WTC11 (cell line): ENCODE data around the gene TANGO6. TPM values are rescaled to one million over a fixed set of nuclear protein-coding genes. Genes with fewer than 3 reads are reported as not detected.

Experiments used
- ATAC-seq: fragments of 200-7000 bp; cut with Tn5 transposase; 2 replicates; pipeline ENCODE4 v1.10.0; 2021; ENCODE audit warnings: mild to moderate bottlenecking, moderate library complexity
- CTCF ChIA-PET: fragments of 300-600 bp; sonication (Branson Sonifier 250); formaldehyde crosslinking; loops from one replicate; lab custom pipeline; 2021; ENCODE audit warnings: antibody characterized with exemption; lab: Charles Lee
- POLR2A ChIA-PET: fragments of 350-600 bp; sonication (Branson Sonifier 250); formaldehyde crosslinking; loops from one replicate; lab custom pipeline; 2021; ENCODE audit warnings: antibody characterized with exemption; lab: Charles Lee
- DNase-seq: peaks from one replicate; pipeline ENCODE4 v3.0.0; 2021; ENCODE audit warnings: low spot score
- H3K27ac Mint-ChIP-seq: 2 replicates; pipeline ENCODE4 v1.8.0; 2021; ENCODE audit warnings: mixed read lengths
- H3K27me3 Mint-ChIP-seq: 2 replicates; pipeline ENCODE4 v1.8.0; 2021; ENCODE audit warnings: low read depth, mild to moderate bottlenecking, moderate library complexity, mixed read lengths
- H3K36me3 Mint-ChIP-seq: 2 replicates; pipeline ENCODE4 v1.8.0; 2021; ENCODE audit warnings: mixed read lengths
- H3K4me1 Mint-ChIP-seq: 2 replicates; pipeline ENCODE4 v1.8.0; 2022; ENCODE audit warnings: mixed read lengths
- H3K4me3 Mint-ChIP-seq: 2 replicates; pipeline ENCODE4 v1.8.0; 2021; ENCODE audit warnings: mild to moderate bottlenecking, moderate library complexity, mixed read lengths
- H3K9me3 Mint-ChIP-seq: 2 replicates; pipeline ENCODE4 v1.8.0; 2021; ENCODE audit warnings: mixed read lengths
- AFF4 ChIP-seq: sonication (generic); formaldehyde crosslinking; IDR thresholded peaks from 2 replicates; pipeline ENCODE4 v1.8.1; 2023; ENCODE audit warnings: mild to moderate bottlenecking, missing genetic modification reagents, borderline replicate concordance
- CTCF ChIP-seq: fragments of 200-600 bp; IDR thresholded peaks from 2 replicates; pipeline ENCODE4 v1.8.0; 2022; ENCODE audit warnings: antibody characterized with exemption
- E2F1 ChIP-seq: sonication (generic); formaldehyde crosslinking; IDR thresholded peaks from 2 replicates; pipeline ENCODE4 v1.8.0; 2022; ENCODE audit warnings: mild to moderate bottlenecking, missing genetic modification reagents
- EMX1 ChIP-seq: fragments of 250-450 bp; sonication (Bioruptor Pico); IDR thresholded peaks from 2 replicates; pipeline ENCODE4 v1.8.0; 2021; ENCODE audit warnings: mild to moderate bottlenecking
- FOXJ3 ChIP-seq: sonication (generic); formaldehyde crosslinking; IDR thresholded peaks from 2 replicates; pipeline ENCODE4 v1.9.0; 2021; ENCODE audit warnings: missing genetic modification reagents, mild to moderate bottlenecking, borderline replicate concordance
- GTF2I ChIP-seq: fragments of 250-450 bp; sonication (Bioruptor Pico); conservative IDR thresholded peaks from 2 replicates; pipeline ENCODE4 v1.4.0; 2021; ENCODE audit warnings: mild to moderate bottlenecking
- MAX ChIP-seq: sonication (generic); formaldehyde crosslinking; IDR thresholded peaks from 2 replicates; pipeline ENCODE4 v1.8.0; 2022; ENCODE audit warnings: mild to moderate bottlenecking, missing genetic modification reagents
- NFE2L1 ChIP-seq: sonication (generic); formaldehyde crosslinking; IDR thresholded peaks from 2 replicates; pipeline ENCODE4 v1.8.1; 2023; ENCODE audit warnings: missing genetic modification reagents
- PRDM15 ChIP-seq: sonication (generic); formaldehyde crosslinking; IDR thresholded peaks from 2 replicates; pipeline ENCODE4 v1.8.0; 2022; ENCODE audit warnings: missing genetic modification reagents
- SMAD3 ChIP-seq: sonication (generic); formaldehyde crosslinking; IDR thresholded peaks from 2 replicates; pipeline ENCODE4 v1.8.0; 2022; ENCODE audit warnings: missing genetic modification reagents, mild to moderate bottlenecking, borderline replicate concordance
- ZBTB21 ChIP-seq: sonication (generic); formaldehyde crosslinking; IDR thresholded peaks from 2 replicates; pipeline ENCODE4 v1.8.1; 2023; ENCODE audit warnings: mild to moderate bottlenecking, missing genetic modification reagents, borderline replicate concordance
- ZNF317 ChIP-seq: sonication (generic); formaldehyde crosslinking; IDR thresholded peaks from 2 replicates; pipeline ENCODE4 v1.8.1; 2023; ENCODE audit warnings: low read depth, mild to moderate bottlenecking, moderate library complexity, missing genetic modification reagents, borderline replicate concordance
- ZNF671 ChIP-seq: fragments of 250-450 bp; sonication (Bioruptor Pico); IDR thresholded peaks from 2 replicates; pipeline ENCODE4 v1.8.0; 2021; ENCODE audit warnings: mild to moderate bottlenecking
- total RNA-seq: library from RNA; stranded (reverse); gene quantifications from 3 replicates; pipeline ENCODE4 v1.2.3, GENCODE V29; 2021
- TF ChIP-seq, protein P1 (sequence below): sonication (generic); formaldehyde crosslinking; IDR thresholded peaks from 2 replicates; pipeline ENCODE4 v1.8.1; 2023; ENCODE audit warnings: mild to moderate bottlenecking, missing genetic modification reagents
- TF ChIP-seq, protein P2 (sequence below): sonication (generic); formaldehyde crosslinking; IDR thresholded peaks from 2 replicates; pipeline ENCODE4 v1.8.0; 2022; ENCODE audit warnings: mild to moderate bottlenecking, missing genetic modification reagents

The TANGO6 gene
- total RNA-seq, 1 experiment from 2014 or later = 15.6 TPM

DNA sequence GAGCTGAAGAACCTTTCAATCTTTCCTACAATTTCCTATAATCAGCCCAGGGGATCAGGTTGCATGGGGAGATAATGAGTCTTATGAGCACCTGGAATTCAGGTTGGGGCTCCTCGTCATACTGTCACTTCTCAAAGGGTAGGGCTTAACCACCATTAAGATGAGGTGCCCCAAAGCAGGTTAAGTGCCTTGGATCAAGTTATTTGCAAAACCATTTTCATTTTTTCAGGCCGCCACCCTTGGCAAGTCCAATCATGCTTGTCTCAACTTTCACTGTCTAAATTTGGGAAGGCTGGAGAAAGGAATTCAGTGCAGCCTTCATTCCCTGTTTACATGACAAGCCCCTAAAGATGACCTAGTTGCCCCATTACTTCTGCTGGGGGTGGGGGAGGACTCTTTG, 44.9 kb upstream of the TANGO6 start (continued):
- TF ChIP-seq ZNF317 (CRISPR knock-in tag) = no peak
- no peak for TF ChIP-seq GTF2I (CRISPR knock-in tag)

DNA sequence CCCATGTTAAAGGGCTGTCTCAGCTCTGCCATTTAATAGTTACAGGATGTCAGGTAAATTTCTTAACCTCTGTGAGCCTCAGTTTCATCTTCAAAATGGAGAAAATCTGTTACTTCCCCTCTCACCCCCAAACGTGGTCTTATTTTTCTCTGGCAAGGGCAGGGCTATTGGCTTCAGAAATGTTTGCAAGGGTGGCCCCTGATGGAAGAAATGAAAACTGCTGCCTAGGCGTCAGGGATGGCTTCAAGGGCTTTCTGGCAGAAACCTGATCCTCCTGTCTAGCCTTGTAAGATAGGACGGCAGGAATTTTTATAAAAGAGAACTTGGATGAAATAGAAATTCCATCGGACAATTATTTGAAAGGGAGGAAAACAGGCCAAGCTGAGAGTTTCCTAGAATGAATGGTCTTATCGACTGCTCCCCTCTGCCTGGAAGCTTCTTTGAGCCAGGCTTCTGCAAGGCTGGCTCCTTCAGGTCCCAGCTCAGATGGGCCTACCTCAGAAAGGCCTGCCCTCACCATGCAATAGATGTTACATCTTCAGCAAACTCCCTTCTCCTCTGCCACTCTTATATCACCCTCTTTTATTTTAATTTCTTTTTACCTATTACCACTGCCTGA, 43.0 kb upstream of the TANGO6 start:
- DNase-seq (peak; percentile 79), ATAC-seq (peak; percentile 95)
- TF ChIP-seq NFE2L1 (CRISPR knock-in tag) = no peak
- peak; percentile 46; the same call in 1 of the 2 replicates for TF ChIP-seq CTCF
- Mint-ChIP-seq H3K27me3 (no peaks in the 10 kb centered on the region), H3K9me3 (no peaks in the 10 kb centered on the region), H3K4me3 (no peak overlapping the region), H3K36me3 (peaks cover 36% of the 10 kb centered on the region), H3K4me1 (peaks cover 35% of the 10 kb centered on the region), H3K27ac (0 out of 2 replicates have a peak overlapping the region, but pooled peaks have one; percentile 11)
- CTCF ChIA-PET = interaction anchor here (0.5 to 1.6 kb wide), 21 partner anchors 13 to 273 kb away, joined by 3 to 11 read pairs (median 3); partner anchors contain the start of gene CDH1
- POLR2A ChIA-PET = interaction anchor here (0.5 to 1.0 kb wide), 2 partner anchors 37 to 163 kb away, joined by 3 to 4 read pairs; no protein-coding TSS in a partner anchor

GRCh38 chr16:68802190-68802589, 41.1 kb upstream of the TANGO6 start:
- H3K9me3 Mint-ChIP-seq = no peaks in the 10 kb centered on the region
- ATAC-seq (no peak), DNase-seq (no peak)
- no peak overlapping the region for H3K4me3 Mint-ChIP-seq
- H3K27ac Mint-ChIP-seq = peak overlapping the region; percentile 27; the same call in 1 of the 2 replicates
- peaks cover 36% of the 10 kb centered on the region for H3K4me1 Mint-ChIP-seq
- CTCF ChIA-PET = no interaction called here
- TF ChIP-seq ZNF671 = no peak
- no peak for TF ChIP-seq ZBTB21
- TF ChIP-seq AFF4 = no peak
- TF ChIP-seq, protein P1, sequence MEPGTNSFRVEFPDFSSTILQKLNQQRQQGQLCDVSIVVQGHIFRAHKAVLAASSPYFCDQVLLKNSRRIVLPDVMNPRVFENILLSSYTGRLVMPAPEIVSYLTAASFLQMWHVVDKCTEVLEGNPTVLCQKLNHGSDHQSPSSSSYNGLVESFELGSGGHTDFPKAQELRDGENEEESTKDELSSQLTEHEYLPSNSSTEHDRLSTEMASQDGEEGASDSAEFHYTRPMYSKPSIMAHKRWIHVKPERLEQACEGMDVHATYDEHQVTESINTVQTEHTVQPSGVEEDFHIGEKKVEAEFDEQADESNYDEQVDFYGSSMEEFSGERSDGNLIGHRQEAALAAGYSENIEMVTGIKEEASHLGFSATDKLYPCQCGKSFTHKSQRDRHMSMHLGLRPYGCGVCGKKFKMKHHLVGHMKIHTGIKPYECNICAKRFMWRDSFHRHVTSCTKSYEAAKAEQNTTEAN (CRISPR knock-in tag) = no peak
- TF ChIP-seq, all 79 proteins: peak for 0
- Mint-ChIP-seq H3K36me3 (peaks cover 44% of the 10 kb centered on the region), H3K27me3 (no peaks in the 10 kb centered on the region)
- POLR2A ChIA-PET = no interaction called here

DNA sequence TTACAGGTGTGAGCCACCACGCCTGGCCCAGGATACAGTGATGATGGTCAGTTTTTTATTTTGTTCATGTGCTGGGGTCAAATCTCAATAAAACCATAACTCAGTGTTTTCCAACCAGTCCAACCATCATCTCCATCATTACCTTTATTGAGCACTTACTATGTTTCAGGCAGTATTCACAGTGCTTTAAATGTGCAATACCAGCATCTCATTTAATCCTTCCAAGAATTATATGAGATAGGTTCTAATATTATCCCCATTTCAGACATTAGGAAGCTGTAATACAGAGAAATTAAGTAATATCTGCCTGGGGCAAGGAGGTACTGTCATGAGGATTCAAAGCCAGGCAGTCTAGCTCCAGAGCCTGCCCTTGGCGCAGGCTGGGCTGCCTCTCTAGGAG, 36.9 kb upstream of the TANGO6 start:
- ATAC-seq (no peak), DNase-seq (no peak)
- Mint-ChIP-seq H3K4me3 (no peak overlapping the region), H3K27ac (peak overlapping the region; percentile 14; the same call in 1 of the 2 replicates), H3K36me3 (peaks cover 67% of the 10 kb centered on the region), H3K27me3 (no peaks in the 10 kb centered on the region), H3K9me3 (no peaks in the 10 kb centered on the region), H3K4me1 (peaks cover 9% of the 10 kb centered on the region)
- CTCF ChIA-PET = no interaction called here
- POLR2A ChIA-PET = interaction anchor here (0.5 to 0.6 kb wide), 2 partner anchors 17 to 103 kb away, joined by 3 to 5 read pairs; no protein-coding TSS in a partner anchor
- TF ChIP-seq GTF2I (CRISPR knock-in tag) = no peak
- TF ChIP-seq PRDM15 (CRISPR knock-in tag) = no peak
- no peak for TF ChIP-seq MAX
- TF ChIP-seq SMAD3 (CRISPR knock-in tag) = no peak
- no peak for TF ChIP-seq FOXJ3 (CRISPR knock-in tag)
- no peak for TF ChIP-seq E2F1
- TF ChIP-seq, protein P2, sequence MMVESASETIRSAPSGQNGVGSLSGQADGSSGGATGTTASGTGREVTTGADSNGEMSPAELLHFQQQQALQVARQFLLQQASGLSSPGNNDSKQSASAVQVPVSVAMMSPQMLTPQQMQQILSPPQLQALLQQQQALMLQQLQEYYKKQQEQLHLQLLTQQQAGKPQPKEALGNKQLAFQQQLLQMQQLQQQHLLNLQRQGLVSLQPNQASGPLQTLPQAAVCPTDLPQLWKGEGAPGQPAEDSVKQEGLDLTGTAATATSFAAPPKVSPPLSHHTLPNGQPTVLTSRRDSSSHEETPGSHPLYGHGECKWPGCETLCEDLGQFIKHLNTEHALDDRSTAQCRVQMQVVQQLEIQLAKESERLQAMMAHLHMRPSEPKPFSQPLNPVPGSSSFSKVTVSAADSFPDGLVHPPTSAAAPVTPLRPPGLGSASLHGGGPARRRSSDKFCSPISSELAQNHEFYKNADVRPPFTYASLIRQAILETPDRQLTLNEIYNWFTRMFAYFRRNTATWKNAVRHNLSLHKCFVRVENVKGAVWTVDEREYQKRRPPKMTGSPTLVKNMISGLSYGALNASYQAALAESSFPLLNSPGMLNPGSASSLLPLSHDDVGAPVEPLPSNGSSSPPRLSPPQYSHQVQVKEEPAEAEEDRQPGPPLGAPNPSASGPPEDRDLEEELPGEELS = no peak
- no peak for TF ChIP-seq EMX1 (CRISPR knock-in tag)
